Suprapubic skin (tissue), 3 donors: Measurements from ENCODE around the gene NCBP2.

Experiments
- POLR2AphosphoS5 ChIP-seq, 3 donors: sonication (generic); formaldehyde crosslinking; IDR thresholded peaks; one replicate each; pipeline ENCODE4 v1.6.1; 2017; ENCODE audit warnings: antibody characterized with exemption in 3 of 3
- TF ChIP-seq, protein P1 (sequence below), 2 donors: fragments of 200-600 bp in 1 of 2; fragments of 450-650 bp in 1 of 2; sonication (generic) in 1 of 2; IDR thresholded peaks; one replicate each; pipeline ENCODE4 v1.5.1; 2016 to 2019; ENCODE audit warnings: antibody characterized with exemption in 2 of 2, mild to moderate bottlenecking in 1 of 2, moderate library complexity in 1 of 2

DNA sequence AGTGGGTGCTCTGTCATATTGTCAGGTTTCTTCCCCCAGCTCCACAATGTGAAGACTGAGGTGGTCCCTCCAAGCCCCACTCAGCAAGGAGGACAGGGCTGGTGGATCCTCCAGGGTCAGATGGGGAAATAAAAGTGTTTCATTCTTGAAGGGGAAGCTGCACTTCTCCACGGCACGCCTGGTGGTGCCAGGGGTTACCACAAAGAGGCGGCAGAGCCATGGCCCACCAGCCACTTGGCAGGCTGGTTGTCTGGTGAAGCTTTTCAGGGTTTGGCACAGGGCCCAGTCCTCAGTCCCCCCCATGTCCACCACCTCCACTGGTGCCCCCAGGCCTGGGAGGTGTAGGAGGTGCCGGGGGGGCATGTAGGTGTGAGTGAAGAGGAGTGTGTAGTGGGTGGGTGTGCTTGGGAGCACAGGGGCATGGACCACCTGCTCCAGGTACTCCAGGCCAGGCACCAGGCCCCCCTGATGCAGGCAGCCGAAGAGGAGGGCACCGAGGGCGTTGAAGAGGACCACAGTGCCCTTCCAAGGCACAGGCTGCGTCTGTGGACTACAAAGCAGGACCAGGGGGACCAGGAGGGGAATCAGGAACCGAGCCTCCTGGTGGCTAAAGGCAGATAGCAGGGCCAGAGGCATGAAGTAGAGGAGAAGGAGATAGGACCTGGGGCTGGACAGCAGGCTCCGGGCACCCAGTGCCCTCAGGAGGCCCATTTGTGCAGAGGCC lies 5.0 kb upstream of the NCBP2 start:
- TF ChIP-seq, protein P1, sequence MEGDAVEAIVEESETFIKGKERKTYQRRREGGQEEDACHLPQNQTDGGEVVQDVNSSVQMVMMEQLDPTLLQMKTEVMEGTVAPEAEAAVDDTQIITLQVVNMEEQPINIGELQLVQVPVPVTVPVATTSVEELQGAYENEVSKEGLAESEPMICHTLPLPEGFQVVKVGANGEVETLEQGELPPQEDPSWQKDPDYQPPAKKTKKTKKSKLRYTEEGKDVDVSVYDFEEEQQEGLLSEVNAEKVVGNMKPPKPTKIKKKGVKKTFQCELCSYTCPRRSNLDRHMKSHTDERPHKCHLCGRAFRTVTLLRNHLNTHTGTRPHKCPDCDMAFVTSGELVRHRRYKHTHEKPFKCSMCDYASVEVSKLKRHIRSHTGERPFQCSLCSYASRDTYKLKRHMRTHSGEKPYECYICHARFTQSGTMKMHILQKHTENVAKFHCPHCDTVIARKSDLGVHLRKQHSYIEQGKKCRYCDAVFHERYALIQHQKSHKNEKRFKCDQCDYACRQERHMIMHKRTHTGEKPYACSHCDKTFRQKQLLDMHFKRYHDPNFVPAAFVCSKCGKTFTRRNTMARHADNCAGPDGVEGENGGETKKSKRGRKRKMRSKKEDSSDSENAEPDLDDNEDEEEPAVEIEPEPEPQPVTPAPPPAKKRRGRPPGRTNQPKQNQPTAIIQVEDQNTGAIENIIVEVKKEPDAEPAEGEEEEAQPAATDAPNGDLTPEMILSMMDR (IDR thresholded peaks at IDR 0.05): no peak
- TF ChIP-seq POLR2AphosphoS5 (IDR thresholded peaks at IDR 0.05): no peak
